HG03045 (cell line): ENCODE results near the gene SMARCC2.
A peak's percentile ranks its signal among the peaks of the same experiment; 100 is the strongest.
"Not testable (repeated sequence)": the region's sequence is repeated elsewhere in the genome, so short reads cannot be mapped to it uniquely, and the experiment has no call there.

Source experiments
- ATAC-seq: cut with Tn5 transposase; IDR thresholded peaks from one replicate; pipeline ENCODE4 v1.9.1; 2021; ENCODE audit warnings: mild to moderate bottlenecking, moderate library complexity; ENCODE audit not compliant: unreplicated experiment

The SMARCC2 gene

DNA sequence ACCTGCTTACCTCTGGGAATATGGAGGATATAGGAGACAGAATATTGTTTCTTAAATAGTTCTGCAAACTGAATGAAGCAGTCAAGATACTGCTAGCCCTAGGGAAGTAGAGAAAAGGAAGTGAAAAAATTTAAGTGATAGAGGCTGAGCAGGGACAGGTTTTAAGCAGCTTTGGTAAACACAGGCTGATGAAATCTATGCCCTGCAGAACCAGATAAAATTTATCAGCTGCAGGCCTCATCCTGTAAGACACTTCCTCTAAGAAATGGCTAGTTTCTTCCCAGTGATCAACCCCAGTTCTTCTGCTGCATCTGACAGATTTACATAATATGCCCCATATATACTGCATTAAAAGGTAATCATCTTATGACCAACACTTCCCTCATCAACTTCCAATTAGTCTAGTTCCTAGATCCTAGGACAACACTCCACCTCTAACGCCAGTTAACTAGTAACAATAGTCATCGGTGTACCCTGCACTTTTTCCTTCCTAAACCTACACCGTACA lies 62.5 kb downstream of the SMARCC2 start:
- ATAC-seq, result no peak

DNA sequence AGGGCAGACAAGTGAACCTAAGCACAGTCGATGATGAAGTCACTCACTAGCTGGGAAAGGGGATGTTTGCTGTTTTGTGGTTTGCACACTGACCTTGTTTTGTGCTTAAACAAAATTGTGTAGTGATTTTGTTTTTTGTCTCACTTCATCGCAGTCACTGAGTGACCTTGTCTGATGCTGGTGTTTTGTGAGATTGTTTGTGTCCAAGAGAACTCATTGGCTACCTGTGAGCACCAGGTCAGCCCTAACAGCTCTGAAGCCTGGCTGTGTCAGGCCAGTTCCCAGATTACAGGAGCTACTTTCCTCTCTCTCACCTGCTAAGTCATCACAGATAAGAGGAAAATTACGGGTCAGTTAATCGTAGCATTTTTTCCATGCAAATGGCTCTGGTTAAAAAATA lies 65.2 kb downstream of the SMARCC2 start:
- ATAC-seq, result no peak

DNA sequence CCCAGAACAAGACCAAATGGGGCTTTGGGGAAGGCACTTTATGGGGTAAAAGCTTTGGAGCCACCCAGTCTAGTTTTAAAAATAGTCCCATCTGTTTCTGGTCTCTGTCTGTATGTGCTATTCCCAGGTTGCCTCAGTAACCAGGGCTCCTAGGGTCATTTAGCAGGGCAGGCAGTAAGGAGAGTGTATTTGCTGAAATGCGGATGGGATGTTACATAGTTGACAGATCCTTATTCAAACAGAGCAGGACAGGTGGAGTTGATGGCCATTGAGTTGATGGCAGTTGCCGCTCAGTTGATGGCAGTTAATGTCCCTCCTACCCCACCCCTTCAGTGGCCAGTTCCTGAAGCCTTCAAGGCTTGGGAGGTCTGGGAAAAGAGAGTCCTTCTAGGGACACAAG lies 66.6 kb downstream of the SMARCC2 start:
- ATAC-seq, result no peak

DNA sequence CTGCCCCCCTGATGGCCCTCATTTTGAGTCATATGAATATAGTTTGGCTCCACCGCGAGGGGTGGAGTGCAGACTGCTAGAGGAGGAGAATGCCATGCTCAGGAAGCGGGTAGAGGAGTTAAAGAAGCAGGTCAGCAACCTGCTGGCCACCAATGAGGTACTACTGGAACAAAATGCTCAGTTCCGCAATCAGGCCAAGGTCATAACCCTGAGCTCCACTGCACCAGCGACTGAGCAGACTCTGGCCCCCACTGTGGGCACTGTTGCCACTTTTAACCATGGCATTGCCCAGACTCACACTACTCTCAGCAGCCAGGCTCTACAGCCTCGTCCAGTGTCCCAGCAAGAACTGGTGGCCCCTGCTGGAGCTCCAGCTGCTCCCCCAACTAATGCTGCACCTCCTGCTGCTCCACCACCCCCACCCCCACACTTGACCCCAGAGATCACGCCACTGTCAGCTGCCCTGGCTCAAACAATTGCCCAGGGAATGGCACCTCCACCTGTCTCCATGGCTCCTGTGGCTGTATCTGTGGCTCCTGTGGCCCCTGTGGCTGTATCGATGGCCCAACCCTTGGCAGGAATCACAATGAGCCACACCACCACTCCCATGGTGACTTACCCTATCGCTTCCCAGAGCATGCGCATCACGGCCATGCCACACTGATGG lies 67.9 kb downstream of the SMARCC2 start:
- ATAC-seq, result no peak

DNA sequence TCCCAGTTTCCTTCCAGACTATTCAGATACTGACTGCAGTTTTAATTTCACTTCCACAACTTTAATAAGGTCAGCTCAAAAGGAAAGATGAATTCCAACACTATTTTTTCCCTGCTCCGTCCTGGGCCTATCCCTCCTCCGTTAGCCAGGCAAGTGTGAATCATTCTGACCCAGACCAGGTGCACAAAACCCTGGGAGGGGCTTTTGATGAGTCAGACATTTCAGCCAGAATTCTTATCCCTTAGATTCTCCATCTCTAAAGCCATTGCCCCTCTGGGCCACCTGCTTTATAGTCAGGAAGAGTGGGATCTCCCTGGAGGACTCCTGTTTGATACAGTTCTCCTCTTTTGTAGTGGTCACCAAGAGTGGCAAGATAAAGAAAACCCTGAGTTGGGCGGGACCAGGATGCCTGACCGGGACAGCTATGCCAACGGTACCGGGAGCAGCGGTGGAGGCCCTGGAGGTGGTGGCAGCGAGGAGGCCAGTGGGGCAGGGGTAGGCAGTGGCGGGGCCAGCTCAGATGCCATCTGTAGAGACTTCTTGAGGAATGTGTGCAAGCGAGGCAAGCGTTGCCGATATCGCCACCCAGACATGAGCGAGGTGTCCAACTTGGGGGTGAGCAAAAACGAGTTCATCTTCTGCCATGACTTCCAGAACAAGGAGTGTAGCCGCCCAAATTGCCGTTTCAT lies 69.0 kb downstream of the SMARCC2 start:
- no peak for ATAC-seq

DNA sequence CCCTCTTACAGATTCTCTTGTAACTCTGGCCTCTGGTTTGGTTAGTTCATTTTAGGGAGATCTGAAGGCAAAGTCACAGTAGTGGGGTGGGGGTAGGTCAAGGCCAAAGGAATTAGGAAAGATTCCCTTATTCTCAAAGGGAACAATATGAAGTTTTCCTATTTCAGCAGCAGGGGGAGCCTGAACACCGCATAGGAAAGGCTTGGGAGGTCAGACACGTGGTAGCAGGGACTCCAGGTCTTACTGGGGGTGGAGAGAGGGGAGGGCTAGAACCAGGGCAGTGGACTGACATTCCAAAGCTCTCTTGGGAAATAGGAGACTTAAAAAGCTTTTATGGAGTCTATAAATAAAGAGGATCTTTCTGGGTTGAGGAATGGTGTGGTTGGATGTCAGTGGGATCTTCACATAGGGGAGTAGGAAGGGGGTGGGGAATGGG lies 69.9 kb downstream of the SMARCC2 start:
- ATAC-seq, result no peak

DNA sequence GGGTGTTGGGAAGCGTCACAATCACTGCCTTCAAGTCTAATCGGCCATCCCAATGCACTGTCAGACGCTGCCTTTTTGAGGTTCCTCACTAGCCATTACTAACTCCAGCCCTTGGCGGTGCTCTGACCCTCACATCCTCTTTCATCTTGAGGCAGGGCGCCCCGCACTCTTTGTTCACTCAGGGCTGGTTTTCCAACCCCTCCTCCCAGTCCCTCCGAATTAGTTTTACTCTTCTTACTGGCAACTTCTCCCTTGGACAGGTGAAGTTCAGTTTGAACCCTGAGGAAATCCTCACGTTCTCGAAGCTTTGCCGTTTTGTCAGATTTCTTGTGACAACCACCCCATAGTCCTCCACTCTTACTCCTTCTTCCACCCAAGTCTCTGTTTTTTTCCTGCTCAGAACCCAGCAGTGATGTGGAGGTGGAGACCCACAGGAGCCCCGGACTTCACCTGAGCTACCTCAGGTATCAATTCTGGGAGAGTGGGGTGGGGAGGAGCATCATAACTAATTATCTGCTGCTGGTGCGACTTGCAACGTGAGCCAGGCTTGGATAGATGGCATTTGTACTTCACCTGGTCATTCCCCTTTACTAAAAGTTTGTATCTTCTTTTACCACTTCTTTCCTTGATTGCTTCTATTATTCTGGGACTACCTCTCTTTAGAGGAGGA lies 70.5 kb downstream of the SMARCC2 start:
- ATAC-seq, result peak; percentile 1

DNA sequence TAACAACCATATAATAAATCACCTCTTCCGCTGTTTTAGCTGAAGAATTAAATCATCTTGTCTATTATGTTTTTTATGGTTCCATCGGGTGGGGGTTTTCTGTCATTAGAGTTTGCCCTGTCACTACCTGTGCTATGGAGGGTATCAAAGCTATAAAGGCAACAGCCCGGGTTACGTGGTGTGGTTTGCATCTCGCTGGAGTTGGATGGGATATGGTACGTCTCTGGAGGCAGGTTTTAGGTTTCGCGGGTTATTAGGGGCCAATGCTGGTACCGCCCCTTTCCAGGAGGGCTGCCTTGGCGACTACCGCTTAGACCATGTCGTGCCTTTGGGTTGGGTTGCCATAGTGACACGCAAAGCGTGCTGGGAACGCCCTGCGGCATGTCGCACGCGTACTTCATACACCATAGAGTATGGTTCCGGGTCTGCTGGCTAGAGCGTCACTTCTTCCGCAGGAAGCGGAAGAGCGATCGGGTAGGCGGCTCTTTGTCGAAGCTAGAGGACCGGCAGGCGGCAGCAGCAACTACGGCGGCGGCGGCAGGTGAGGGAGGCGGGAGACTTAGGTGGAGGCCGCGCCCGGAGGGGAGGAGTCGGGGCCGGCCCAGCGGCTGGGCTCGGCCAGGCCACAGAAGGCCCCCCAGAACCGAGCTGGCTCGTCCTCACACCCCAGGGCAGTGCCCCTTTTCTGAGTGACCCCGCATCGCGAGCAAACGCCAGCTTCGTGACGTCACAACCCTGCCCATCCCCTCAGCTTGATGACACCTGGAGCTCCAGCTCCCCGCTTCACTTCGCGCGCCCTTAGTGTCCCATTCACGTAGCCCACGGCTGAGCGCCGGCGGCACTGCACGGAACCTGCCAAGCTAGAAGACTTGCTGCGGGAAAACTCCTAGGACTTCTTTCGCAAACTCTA lies 71.2 kb downstream of the SMARCC2 start, which contains the start of gene ZC3H10:
Gene ZC3H10, plus strand, starts transcription at position 489 of the 910 bp plus-strand sequence. CDS start 2,297 bp downstream, outside the sequence.
- ATAC-seq, result peak; percentile 83

DNA sequence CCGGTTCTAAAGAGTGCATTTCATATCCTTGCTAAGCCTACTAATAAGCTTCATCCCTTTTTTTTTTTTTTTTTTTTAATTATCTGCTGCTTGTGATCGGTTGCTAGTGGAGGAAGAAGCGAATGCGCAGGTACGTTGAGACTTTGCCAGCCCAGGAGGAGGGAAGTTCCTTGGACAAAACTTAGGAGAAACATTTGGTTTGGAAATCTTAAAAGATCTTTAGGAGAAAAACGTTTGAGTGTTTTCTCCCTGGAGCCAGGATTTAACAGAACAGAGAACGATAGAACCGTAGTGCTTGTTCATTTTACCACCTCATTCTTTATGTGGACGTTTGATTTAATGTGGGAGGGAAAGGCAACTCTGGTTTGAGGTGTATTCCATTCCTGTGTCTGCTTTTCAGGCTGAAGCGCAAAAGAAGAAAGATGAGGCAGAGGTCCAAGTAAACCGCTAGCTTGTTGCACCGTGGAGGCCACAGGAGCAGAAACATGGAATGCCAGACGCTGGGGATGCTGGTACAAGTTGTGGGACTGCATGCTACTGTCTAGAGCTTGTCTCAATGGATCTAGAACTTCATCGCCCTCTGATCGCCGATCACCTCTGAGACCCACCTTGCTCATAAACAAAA lies 72.1 kb downstream of the SMARCC2 start:
- ATAC-seq, result not testable (repeated sequence)

DNA sequence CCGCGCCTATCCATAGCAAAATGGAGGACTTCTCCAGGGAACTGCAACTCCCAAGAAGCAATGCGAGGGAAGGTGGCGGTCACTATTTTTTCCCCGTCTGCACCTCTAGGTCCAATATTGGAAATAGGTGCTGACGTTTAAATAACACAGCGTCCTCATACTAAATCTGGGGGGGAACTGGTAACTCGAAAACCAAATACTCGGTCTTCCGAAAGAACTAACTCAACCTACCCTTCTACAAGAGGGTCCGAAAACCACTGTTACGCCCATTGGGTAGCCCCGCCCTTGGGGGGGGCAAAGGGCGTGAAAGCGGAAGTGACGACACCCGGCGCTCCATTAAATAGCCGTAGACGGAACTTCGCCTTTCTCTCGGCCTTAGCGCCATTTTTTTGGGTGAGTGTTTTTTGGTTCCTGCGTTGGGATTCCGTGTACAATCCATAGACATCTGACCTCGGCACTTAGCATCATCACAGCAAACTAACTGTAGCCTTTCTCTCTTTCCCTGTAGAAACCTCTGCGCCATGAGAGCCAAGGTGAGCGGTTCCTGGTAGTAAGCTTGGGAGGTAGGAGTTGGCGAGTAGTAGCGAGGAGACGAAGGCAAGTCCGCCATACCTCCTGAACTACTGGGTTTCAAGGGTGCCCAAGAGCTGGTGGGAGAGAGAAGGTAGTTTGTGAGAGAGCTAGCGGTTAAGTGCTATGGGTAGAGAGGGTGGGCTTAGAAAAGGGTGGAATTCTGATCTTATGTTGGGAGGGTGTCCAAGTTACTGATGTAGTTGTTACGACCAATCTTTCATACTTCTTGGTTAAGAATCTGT lies 72.8 kb downstream of the SMARCC2 start, which contains the start of gene RPL41:
Gene RPL41, plus strand, starts transcription at position 367 of the 815 bp plus-strand sequence.
- peak; percentile 38 for ATAC-seq

DNA sequence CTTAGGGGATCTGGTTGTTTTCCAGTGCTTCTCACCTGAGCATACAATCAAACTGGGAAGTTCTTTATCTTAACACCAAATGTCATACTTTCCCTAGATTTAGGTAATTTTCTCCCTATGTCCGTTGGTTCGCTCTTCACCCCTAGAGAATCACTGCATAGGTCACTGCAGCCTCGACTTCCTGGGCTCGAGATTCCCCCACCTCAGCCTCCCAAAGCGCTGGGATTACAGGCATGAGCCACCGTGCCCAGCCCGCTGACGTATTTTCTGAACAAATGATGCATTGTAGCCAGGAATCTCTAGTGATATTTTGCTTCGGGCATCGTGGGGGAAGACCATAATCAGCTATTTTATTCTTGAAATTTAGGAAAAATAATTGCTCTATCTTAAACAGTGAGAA lies 74.0 kb downstream of the SMARCC2 start:
- ATAC-seq, result no peak

DNA sequence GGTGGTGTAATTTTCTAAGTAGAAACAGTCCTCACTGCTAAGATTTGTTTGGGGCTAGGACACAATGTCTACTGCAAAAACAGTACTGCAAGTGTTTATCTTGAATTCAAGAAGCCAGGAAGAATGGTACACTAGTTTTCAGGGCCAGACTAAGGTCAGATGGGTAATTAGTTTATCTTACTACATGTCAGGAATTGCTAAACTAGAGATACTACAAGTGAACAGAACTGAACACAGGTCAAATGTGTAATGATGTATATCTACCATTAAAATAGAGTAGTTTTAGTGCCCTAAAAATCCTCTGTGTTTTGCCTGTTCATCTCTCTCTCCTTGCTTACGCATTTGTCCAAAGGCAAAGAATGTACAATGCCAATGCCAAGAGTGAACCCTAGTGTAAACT lies 75.2 kb downstream of the SMARCC2 start:
- ATAC-seq, result no peak
